Calu3 (cell line): ENCODE measurements around the gene APOL1. TPM values are rescaled to one million over a fixed set of nuclear protein-coding genes. Genes with fewer than 3 reads are reported as not detected.

Experiments used
- BruUV-seq: library from RNA; stranded (reverse); fragments of 400-500 nt; replicated peaks from 2 replicates; lab custom pipeline; 2021; lab: Mats Ljungman, UMichigan
- CTCF ChIA-PET: fragments of 300-600 bp; sonication (Branson Sonifier 250); formaldehyde crosslinking; loops from one replicate; lab custom pipeline; 2022; ENCODE audit warnings: antibody characterized with exemption; lab: Charles Lee
- DNase-seq: peaks from one replicate; pipeline ENCODE4 v3.0.0; 2022
- H3K27ac Mint-ChIP-seq: one replicate; pipeline ENCODE4 v1.8.0; 2022; ENCODE audit warnings: mixed read lengths; ENCODE audit not compliant: unreplicated experiment
- H3K27me3 Mint-ChIP-seq: one replicate; pipeline ENCODE4 v1.8.0; 2022; ENCODE audit warnings: mixed read lengths; ENCODE audit not compliant: unreplicated experiment
- H3K36me3 Mint-ChIP-seq: one replicate; pipeline ENCODE4 v1.8.0; 2022; ENCODE audit warnings: mild to moderate bottlenecking, moderate library complexity, mixed read lengths; ENCODE audit not compliant: insufficient read depth, unreplicated experiment
- H3K4me1 Mint-ChIP-seq: one replicate; pipeline ENCODE4 v1.8.0; 2022; ENCODE audit warnings: mild to moderate bottlenecking, low read depth, mixed read lengths; ENCODE audit not compliant: unreplicated experiment
- H3K4me3 Mint-ChIP-seq: one replicate; pipeline ENCODE4 v1.8.0; 2022; ENCODE audit warnings: mild to moderate bottlenecking, low read depth, moderate library complexity, mixed read lengths; ENCODE audit not compliant: unreplicated experiment
- H3K9me3 Mint-ChIP-seq: one replicate; pipeline ENCODE4 v1.8.0; 2022; ENCODE audit warnings: low read depth, mixed read lengths; ENCODE audit not compliant: unreplicated experiment
- intact Hi-C: fragments of 100-400 bp; cut with micrococcal nuclease; formaldehyde crosslinking; loops from one replicate; pipeline ENCODE4 v1.10.0; 2022; ENCODE audit not compliant: unreplicated experiment
- total RNA-seq: library from RNA; stranded (reverse); gene quantifications from 2 replicates; pipeline ENCODE4 v1.2.3, GENCODE V29; 2022
- TF ChIP-seq, protein P1 (sequence below): fragments of 200-600 bp; IDR thresholded peaks from one replicate; pipeline ENCODE4 v1.8.0; 2022; ENCODE audit warnings: antibody characterized with exemption; ENCODE audit not compliant: unreplicated experiment

APOL1 gene
- total RNA-seq, 1 experiment from 2014 or later, result 313 TPM

DNA sequence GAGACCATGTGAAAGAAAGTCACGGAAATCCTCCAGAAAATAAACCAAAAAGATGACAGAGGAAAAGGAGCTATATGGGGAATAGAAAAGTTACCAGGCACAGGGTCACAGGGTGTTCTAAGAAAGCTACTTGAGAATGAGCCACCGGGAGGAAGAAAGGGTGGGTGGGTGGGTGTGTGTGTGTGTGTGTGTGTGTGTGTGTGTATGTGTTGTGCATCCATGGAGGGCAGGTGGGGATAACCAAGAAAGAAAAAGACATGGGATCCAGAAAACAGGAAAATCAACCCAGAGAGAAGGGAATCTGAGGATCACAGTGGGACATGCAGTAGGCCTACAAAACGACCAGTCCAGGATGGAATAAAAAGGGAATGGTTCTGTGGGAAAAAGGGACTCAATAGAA lies 17.3 kb upstream of the APOL1 start:
- peak overlapping the region; percentile 97 for H3K4me3 Mint-ChIP-seq
- H3K4me1 Mint-ChIP-seq, result peaks cover 60% of the 10 kb centered on the region
- H3K27me3 Mint-ChIP-seq, result no peaks in the 10 kb centered on the region
- BruUV-seq, result no TSS peak
- peak overlapping the region; percentile 8 for H3K27ac Mint-ChIP-seq
- no peak for DNase-seq
- CTCF ChIA-PET, result interaction anchor here (0.7 kb wide), 1 partner anchor 9 kb away, joined by 3 read pairs; no protein-coding TSS in a partner anchor
- no peaks in the 10 kb centered on the region for H3K9me3 Mint-ChIP-seq
- intact Hi-C loops, result no loop called here
- H3K36me3 Mint-ChIP-seq, result peaks cover 76% of the 10 kb centered on the region
- TF ChIP-seq, protein P1, sequence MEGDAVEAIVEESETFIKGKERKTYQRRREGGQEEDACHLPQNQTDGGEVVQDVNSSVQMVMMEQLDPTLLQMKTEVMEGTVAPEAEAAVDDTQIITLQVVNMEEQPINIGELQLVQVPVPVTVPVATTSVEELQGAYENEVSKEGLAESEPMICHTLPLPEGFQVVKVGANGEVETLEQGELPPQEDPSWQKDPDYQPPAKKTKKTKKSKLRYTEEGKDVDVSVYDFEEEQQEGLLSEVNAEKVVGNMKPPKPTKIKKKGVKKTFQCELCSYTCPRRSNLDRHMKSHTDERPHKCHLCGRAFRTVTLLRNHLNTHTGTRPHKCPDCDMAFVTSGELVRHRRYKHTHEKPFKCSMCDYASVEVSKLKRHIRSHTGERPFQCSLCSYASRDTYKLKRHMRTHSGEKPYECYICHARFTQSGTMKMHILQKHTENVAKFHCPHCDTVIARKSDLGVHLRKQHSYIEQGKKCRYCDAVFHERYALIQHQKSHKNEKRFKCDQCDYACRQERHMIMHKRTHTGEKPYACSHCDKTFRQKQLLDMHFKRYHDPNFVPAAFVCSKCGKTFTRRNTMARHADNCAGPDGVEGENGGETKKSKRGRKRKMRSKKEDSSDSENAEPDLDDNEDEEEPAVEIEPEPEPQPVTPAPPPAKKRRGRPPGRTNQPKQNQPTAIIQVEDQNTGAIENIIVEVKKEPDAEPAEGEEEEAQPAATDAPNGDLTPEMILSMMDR, result no peak

DNA sequence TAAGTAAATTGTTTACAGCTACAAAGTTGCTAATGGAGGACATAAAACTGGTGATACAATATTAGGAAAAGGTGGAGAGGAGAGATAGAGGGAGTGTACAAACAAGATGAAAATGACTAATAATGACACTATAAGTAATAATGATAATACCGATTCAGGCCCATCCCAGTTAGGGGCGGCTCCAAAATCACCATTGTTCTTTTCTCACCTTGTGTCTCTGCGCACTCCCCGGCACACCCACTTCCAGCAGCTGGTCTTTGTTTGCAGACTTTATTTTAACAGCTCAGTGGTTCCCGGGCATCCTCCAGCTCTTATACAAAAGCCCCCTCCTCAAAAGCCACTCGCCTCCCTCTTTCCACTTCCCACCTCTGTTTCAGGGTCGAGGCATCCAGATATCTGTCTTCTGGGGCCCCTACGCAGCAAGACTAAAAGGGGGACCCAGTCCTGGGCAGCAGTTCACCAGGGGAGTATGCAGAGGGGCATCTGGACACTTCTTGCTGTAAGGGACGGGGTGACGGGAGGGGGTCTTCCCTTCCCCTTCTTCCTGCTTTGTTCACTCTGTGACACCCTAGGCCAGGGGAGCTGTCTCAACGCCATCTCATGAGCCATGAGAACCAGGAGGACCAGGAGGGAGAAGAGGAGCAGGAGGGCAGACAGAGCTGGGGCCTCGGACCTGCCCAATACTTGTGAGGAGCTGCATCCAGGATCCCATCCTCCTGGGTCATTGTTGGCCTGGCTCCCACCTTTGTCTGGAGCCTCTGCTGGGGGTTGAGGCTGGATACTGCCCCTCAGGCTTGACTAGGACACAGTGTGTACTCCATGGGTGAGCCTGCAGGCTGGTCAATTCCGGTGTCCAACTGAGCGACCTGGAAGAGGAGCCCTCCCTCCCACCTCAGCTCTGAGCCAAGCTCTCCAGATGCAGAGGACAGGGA lies 16.3 kb upstream of the APOL1 start:
- Mint-ChIP-seq H3K27me3 (no peaks in the 10 kb centered on the region), H3K36me3 (peaks cover 67% of the 10 kb centered on the region), H3K27ac (peak overlapping the region; percentile 8), H3K9me3 (no peaks in the 10 kb centered on the region), H3K4me3 (peak overlapping the region; percentile 97), H3K4me1 (peaks cover 60% of the 10 kb centered on the region)
- intact Hi-C loops, result no loop called here
- TF ChIP-seq, protein P1, result no peak
- BruUV-seq, result no TSS peak
- CTCF ChIA-PET, result interaction anchor here (0.6 to 4.3 kb wide), 4 partner anchors 8 to 647 kb away, joined by 3 to 63 read pairs (median 4); partner anchors contain the start of gene APOL1
- no peak for DNase-seq

DNA sequence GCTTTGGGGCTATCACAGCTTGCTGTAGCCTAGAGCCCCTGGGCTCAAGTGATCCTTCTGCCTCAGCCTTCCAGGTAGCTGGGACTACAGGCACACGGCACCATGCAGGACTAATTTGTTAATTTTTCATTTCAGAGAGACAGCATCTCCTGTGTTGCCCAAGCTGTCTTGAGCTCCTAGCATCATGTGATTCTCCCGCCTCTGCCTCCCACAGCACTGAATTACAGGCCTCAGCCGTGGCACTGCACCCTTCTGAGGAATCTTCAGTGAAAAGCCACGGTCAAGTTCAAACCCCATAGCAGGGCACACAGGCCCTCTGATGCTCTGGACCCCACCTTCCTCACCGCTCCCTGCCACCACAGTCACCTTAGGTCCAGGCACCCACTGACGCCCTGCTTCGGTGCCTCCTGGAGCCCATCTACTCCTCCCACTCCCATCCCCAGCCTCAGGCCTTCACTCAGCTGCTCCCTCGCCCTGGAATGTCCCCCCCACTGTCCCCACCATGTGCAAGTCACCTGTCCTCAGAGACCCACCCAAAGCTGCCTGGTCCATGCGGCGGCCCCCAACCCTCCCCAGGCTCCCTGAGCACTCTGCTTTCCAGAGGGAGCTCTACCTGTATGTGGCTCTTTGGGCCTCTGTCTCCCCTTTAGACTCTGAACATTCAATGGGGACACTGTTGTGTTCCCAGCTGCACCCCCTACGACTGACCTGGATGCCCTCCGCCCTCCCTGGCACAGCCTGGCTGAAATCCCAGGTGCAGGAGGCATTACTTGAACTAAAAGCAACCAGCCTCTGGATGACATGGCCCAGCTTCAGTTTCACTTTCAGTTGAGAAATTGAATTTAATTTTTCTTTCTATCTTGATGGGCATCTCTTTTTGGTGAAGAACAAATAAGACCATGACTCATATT lies 15.2 kb upstream of the APOL1 start:
- Mint-ChIP-seq H3K36me3 (peaks cover 60% of the 10 kb centered on the region), H3K27me3 (no peaks in the 10 kb centered on the region), H3K9me3 (peaks cover 3% of the 10 kb centered on the region), H3K4me3 (peak overlapping the region; percentile 97), H3K27ac (peak overlapping the region; percentile 95), H3K4me1 (peaks cover 61% of the 10 kb centered on the region)
- no peak for DNase-seq
- CTCF ChIA-PET, result interaction anchor here (0.6 to 4.3 kb wide), 3 partner anchors 14 to 646 kb away, joined by 4 to 63 read pairs (median 4); partner anchors contain the start of gene APOL1
- intact Hi-C loops, result loop anchor here (2.0 kb wide), 1 partner anchor 15 kb away; the partner anchor contains the start of gene APOL1
- TF ChIP-seq, protein P1, result no peak
- BruUV-seq, result no TSS peak
